Left ventricle myocardium superior (tissue), 1 donor: ENCODE data around the gene PWP2. TPM values are rescaled to one million over a fixed set of nuclear protein-coding genes. Genes with fewer than 3 reads are reported as not detected.
"Not testable (repeated sequence)": the region's sequence is repeated elsewhere in the genome, so short reads cannot be mapped to it uniquely, and the experiment has no call there.

Source experiments
- ATAC-seq: fragments of 200-7000 bp; cut with Tn5 transposase; one replicate; pipeline ENCODE4 v1.9.1; 2020; ENCODE audit warnings: mild to moderate bottlenecking, moderate library complexity
- DNase-seq: peaks from one replicate; pipeline ENCODE4 v3.0.0-alpha.2; 2020
- intact Hi-C: fragments of 100-400 bp; cut with micrococcal nuclease; formaldehyde crosslinking; loops from one replicate; pipeline ENCODE4 v1.11.0; 2022
- total RNA-seq: library from RNA; stranded (reverse); fragmentation: NEBNext Ultra II Directional; extraction: Animal tissue kit (Norgen Biotek cat#: 25700); gene quantifications from one replicate; pipeline ENCODE4 v1.2.1, GENCODE V29; 2021
- donor health status: DM: no; HTN: yes; CAD: no; lungs with severe emphysema.

PWP2 gene
- total RNA-seq, 1 donor from 2014 or later = 8.7 TPM

DNA sequence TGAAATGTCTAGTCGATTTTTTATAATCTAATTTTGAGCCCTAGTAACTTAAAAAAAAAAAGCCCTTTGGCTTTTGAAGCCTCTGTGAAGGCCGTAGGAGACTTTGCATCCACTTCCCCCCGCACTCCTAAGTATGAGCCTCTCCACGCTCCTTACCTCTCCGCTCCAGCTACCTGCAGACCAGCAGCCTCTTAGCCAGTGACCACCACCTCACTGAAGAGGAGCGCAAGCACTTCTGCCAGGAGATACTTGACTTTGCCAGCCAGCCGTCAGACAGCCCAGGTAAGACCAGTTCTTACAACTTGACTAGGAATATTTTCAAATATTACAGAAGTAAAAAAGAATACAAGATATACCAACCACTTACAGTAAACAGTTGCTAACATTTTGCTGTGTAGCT is 27.4 kb upstream of the PWP2 start:
- ATAC-seq (no peak), DNase-seq (no peak)
- intact Hi-C loops = no loop called here

DNA sequence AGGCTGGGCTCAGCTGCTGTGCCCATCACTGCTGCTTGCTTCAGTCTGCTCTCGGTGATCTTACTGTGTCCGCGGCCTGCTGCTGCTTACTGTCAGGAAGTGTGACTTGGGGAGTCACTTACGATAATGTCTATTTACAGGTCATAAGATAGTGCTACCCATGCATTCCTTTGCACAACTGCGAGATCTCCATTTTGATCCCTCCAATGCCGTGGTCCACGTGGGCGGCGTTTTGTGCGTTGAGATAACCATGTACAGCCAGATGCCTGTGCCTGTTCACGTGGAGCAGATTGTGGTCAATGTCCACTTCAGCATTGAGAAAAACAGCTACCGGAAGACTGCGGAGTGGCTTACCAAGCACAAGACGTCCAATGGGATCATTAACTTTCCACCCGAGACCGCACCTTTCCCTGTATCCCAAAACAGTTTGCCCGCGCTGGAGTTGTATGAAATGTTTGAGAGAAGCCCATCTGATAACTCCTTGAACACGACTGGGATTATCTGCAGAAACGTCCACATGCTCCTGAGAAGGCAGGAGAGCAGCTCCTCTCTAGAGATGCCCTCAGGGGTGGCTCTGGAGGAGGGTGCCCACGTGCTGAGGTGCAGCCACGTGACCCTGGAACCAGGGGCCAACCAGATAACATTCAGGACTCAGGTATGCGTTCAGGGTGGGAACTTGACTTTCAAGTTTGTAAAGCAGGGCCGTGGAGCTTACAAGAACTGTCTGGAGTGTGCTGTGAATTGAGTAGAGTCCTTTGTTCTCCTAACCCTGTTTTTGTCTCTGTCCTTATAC is 24.4 kb upstream of the PWP2 start:
- intact Hi-C loops = no loop called here
- no peak for ATAC-seq
- no peak for DNase-seq

DNA sequence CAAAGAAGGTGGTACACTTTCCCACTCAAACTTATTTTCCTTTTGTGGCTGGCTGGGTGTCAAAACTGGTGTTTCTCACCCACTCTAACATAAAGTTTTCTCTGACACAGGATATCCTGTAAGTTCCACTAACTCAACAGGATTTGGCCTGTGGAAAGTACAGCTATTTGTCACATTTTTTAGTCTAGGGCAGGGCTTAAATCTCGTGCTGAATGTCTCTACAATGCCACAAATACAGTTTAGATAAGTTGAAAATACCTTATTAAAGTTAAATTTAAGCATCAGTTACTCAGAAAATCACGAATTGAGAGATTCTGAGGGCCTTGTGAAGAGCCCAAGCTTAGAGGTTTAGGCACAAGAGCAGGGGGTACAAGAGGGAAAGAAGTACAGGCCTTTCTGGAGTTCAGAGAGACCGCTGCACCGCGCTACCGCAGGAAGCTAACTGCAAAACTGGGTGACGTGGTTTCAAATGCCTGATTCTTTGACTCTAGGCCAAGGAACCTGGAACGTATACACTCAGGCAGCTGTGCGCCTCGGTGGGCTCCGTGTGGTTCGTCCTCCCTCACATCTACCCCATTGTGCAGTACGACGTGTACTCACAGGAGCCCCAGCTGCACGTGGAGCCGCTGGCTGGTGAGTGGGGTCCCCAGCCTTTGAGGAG is 23.4 kb upstream of the PWP2 start:
- no peak for ATAC-seq
- intact Hi-C loops = no loop called here
- DNase-seq = no peak

DNA sequence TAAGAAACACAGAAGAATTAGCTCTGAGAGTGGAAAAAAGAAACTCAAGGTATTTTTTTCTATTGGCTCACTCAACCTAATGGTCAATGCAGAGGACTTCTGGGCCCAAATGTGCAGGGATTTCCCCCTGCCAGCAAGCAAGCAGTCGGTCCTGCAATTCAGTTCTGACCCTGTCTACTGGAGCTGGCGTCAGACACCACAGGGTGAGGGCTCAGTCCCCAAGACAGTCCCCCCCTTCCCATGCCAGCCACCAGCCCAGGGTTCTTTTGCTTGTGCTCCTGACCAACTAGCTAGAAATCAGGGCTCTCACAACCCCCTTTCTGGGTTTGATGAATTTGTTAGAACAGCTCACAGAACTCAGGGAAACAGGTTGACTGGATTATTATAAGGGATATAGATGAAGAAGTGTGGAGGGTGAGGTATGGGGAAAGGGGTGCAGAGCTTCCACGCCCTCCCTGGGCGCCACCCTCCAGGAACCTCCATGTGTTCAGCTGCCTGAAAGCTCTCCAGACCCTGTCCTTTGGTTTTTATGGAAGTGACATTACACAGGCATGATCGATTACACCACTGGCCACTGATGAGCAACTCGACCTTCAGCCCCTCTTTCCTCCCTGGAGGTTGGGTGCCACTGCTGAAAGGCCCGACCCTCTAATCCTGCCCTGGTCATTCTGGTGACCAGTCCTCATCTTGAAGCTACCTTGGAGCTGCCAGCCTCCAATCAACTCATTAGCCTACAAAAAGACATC is 22.5 kb upstream of the PWP2 start:
- no peak for DNase-seq
- intact Hi-C loops = no loop called here
- no peak for ATAC-seq

DNA sequence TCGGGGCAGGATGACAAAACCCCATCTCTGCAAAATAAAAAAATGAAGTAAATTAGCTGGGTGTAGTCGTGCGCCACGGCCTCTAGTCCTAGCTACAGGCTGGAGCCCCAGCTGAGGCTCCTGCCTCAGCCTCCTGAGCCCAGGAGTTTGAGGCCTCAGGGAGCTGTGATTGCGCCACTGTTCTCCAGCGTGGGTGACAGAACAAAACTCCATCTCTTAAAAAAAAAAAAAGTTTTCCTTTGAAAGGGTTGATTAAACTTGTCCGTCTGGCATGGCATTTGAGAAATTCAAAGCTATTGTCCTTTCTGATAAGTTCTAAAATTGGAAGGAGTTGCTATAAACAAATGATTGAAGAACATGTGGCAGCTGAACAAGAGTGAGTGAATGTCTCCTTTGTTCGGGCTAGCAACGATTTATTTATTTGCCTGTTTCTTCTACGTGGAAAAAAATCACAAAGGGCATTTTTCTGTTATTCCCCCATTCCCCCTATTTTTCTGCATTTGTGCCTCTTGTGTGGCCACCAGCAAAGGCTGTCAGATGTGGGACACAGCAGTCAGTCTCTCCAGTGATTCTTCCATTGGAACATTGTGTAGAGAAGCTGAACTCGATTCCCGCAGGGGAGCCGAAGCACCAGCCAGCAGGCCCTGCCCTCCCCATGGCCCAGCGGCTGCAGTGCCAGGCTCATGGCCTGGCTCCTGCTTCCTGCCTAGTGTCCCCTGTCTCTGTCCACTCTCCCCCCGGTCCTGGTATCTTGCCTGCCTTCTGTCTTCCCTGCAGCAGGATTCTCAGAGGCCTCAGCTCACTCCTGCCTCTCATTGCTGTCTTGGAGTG is 21.5 kb upstream of the PWP2 start:
- ATAC-seq = peak; percentile 80
- intact Hi-C loops = no loop called here
- peak; percentile 62 for DNase-seq

DNA sequence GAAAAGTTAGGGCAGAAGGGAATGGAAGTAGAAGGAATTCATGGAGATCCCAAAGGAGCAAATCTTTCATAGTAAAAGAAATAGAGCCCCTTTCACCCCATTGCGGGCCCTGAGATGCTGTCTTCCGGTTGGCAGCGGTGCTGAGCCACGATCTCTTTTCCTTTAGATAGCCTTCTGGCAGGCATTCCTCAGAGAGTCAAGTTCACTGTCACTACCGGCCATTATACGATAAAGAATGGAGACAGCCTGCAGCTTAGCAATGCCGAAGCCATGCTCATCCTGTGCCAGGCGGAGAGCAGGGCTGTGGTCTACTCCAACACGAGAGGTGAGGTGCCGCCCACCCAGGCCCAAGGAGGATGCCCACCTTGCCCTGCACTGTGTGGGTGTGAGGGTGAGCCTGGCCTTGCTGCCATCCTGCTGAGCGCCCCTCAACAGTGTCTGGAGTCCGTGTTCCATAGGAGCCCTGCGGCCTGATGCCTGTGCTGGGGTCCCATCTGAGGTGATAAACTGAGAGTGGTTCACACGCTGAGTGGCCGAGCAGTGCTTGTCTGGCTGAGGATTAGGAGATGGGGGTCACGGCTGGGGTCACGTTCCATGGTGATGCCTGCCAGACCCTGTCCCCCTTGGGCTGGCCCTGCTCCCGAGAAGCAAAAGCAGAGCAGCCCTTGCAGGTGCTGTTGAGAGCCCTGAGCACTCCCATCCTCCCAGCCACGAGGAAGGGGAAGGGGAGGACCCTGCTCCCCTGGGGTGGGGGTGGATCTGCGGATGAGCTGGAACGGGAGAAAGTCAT is 20.4 kb upstream of the PWP2 start:
- intact Hi-C loops = no loop called here
- ATAC-seq (peak; percentile 25), DNase-seq (no peak)

DNA sequence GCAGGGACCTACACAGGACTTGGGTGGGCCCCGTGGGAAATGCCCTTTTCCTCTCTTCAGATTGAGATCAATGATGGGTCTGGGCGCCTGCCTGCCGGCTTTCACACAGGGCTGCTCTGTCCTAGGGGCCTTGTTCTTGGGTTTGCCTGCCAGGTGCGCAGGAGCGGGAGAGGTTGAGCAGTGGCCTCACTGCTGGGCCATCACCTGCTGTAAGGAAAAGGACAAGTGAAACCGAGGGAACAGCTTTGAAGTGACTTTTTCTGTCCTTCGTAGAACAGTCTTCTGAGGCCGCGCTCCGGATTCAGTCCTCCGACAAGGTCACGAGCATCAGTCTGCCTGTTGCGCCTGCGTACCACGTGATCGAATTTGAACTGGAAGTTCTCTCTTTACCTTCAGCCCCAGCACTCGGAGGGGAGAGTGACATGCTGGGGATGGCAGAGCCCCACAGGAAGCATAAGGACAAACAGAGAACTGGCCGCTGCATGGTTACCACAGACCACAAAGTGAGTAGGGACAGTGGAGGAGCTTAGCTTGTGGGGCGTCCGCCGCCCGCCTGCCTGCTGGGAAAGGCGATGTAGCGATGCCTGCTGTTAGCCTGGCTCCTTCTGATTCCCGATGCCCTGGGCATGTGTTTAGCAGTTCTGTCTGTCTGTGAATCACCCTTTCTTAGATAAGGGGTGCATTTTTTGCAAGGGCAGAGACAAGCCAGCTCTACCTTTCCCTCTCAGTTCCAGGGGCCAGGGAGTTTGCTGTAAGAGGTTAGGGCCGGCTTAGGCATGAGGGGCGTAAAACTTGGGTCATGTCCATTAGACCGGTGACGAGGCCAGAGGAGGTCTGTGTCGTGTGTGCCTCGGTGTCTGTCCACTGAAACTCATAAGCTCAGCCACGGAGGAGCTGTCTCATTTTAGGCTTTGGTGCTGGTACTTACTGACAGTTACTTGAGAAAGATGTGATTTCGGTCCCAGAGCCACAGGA is 19.5 kb upstream of the PWP2 start:
- no peak for ATAC-seq
- no peak for DNase-seq
- intact Hi-C loops = no loop called here

DNA sequence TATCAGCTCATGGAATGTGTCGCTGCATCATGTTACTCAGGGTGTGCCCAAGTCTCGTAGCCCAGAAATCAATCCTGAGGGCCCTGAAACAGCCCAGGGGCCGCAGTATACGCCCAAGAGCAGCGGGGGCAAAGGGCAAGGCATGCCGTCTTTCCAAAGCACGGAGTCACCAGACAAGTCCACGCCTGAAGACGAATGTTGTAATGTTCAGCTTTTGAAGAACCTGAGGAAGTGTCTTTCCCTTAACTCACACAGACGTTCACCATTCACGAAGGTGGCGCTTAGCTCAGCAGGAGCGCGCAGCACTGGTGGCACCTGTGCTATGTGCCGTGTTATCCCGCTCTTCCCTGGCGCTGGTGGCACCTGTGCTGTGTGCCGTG is 18.8 kb upstream of the PWP2 start:
- ATAC-seq = no peak
- no peak for DNase-seq

DNA sequence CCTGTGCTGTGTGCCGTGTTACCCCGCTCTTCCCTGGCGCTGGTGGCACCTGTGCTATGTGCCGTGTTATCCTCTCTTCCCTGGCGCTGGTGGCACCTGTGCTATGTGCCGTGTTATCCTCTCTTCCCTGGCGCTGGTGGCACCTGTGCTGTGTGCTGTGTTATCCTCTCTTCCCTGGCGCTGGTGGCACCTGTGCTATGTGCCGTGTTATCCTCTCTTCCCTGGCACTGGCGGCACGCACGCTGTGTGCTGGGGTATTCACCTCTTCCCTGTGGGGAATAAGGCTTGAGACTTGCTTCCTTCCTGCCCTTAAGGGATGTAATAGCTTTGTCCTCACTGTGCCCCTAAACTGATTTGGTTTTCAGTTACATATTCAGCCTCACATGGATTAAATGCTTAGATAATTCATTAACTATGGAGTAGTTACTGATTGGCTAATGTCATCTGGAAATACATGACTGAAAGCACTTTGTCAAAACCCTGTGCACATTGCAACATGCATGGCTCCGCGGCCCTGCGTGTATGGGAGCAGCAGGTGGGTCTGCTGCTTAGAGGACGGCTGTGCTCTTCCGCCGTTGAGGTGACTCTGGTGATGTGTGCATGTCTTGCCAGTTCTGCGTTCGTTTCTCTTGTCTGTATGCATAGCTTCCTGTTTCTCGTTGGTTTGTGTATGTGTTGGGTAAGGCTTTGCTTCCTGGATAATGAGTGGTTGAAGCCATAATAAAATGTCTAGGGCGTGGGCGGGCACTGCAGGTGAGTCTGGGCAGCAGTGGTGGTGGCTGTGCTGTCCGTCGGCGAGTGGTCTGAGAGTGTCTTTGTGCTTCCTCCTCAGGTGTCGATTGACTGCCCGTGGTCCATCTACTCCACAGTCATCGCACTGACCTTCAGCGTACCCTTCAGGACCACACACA is 17.9 kb upstream of the PWP2 start:
- ATAC-seq (no peak), DNase-seq (no peak)
- intact Hi-C loops = no loop called here

More for the DNA sequence above, 18.8 kb upstream of the PWP2 start:
- intact Hi-C loops = no loop called here

DNA sequence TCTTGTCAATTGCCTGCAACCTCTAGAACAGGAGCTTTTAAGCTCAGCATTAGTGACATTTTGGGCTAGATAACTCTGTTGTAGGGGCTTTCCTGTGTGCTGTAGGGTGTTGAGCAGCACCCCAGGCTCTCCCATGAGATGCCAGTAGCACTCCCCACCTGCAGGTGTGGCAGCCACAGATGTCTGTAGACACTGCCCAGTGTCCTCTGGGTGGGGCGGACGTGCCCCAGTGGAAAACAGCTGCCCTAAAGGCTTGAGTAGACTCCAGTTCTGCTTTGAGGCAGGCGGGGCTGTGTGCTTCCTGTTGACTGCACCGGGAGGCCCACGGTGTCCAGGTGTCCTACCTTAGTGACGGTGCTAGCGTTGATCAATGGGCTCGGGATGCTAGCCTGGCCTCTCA is 16.9 kb upstream of the PWP2 start:
- intact Hi-C loops = no loop called here
- ATAC-seq (no peak), DNase-seq (no peak)

DNA sequence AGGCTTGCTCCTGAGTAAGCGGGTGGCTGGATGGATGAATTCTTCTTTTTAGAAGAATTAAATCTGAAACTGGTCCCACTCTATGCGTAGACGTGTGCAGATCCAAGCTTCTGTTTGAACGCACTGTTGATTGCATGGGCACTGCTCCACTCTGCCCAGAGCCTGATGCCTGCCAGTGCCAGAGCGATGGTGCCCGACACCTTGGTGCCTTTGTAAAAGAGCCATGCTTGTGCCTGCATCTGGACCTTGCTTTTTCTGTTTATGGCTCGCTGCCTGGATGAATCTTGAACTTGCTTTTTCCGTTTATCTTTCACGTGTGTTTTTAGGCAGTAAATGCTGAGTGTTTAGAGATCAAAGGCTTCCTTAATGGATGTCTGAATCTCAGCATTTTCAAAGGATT is 15.0 kb upstream of the PWP2 start:
- no peak for ATAC-seq
- DNase-seq = no peak
- intact Hi-C loops = no loop called here

DNA sequence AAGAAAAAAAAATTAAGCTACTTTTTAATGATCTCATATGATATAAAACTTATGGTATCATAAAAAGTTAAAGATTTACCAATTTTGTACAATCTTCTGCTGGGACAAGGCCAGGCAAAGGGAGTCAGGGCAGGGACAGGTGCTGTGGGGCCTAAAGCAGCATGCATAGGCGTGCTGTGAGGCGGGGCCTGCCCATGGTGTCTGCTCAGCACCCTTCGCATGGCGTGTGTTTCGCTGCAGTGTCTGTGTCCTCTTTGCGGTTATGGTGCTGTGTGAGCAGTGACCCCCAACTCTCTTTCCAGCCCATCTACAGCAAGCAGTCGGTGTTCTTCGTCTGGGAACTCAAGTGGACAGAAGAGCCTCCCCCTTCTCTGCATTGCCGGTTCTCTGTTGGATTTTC is 13.4 kb upstream of the PWP2 start:
- no peak for DNase-seq
- ATAC-seq = no peak
- intact Hi-C loops = no loop called here

DNA sequence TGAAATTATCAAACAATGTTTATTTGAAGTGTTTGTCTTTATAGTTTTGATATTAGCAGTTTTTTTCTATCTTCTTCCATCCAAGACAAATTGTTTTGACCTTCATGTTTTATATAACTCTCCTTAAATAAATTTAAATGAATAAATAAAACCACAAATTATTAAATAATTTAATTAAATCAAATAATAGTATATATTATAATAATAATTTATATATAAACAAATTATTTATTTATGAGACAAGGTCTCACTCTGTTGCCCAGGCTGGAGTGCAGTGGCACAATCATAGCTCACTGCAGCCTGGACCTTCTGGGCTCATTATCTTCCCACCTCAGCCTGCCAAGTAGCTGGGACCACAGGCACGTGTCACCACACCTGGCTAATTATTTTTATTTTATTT is 12.4 kb upstream of the PWP2 start:
- DNase-seq (no peak), ATAC-seq (no peak)
- intact Hi-C loops = no loop called here

DNA sequence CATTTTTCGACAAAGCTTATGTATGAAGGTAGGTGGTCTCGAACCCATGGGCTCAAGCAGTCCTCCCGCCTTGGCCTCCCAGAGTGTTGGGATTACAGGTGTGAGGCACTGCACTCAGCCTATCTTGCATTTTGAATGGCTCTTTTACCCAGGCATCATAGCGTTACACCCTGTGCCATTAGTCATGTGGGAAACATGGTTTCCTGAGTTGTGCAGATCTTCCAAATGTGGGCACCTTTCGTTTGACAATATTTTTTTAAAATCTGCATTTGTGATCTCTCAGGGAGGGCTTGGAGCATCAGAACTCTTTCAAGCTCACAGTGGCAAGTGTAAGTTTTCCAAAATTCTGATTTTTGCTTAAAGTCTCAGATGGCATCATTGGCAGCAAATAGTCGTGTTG is 8.7 kb upstream of the PWP2 start:
- peak; percentile 20 for ATAC-seq
- DNase-seq, intact Hi-C loops: not testable (repeated sequence)

DNA sequence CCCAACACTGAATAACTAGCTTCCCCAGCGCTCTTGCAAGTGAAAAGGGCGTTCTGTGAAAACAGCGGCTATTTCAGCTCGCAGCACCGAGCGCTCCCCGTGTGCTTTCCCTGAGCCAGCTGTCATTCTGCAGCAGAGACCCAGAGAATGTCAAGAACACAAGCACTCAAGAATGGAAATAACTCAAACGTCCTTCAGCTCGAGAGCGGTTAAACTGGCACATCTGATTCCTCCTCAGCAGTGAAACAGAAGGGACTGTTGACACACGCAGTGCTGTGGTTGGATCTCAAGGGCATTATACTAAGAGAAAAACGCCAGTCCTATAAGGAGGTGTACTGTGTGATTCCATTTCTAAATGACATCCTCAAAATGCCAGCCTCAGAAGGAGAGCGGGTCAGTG is 8.2 kb upstream of the PWP2 start:
- intact Hi-C loops, DNase-seq: not testable (repeated sequence)
- ATAC-seq = peak; percentile 74

DNA sequence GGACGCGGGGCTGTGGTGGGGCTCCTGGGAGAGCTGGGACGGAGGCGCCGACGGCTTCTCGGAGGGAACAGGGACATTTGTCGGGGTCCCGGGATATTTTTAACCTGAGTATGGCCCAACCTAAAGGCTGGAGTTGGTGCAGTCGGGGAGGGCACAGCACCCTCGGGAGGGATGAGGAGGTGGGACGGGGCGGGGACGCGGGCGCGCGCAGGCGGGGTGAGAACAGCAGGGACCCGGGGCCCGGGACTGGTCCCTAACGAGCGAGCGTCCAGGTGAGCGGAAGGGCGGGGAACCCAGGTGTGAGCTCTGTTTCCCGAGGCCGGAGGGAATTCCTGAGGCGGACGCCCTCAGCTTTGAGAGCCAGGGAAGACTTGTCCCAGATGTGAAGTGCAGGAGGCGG is 390 bp downstream of the PWP2 start:
- peak; percentile 64 for ATAC-seq
- DNase-seq, intact Hi-C loops: not testable (repeated sequence)
